Thyroid gland (tissue), 4 donors: ENCODE data around the gene FXYD6. TPM values are rescaled to one million over a fixed set of nuclear protein-coding genes. Genes with fewer than 3 reads are reported as not detected.
"Not testable (repeated sequence)": the region's sequence is repeated elsewhere in the genome, so short reads cannot be mapped to it uniquely, and the experiment has no call there.

Source experiments
- DNase-seq, 2 donors: peaks; one replicate each; pipeline ENCODE4 v3.0.0-alpha.2; 2019
- H3K27ac ChIP-seq, 3 donors: fragments of 200-600 bp; sonication (generic); 1 replicate in 2 of 3; 2 replicates in 1 of 3; pipeline ENCODE4 v1.5.1; 2016 to 2019; ENCODE audit warnings: mild to moderate bottlenecking in 1 of 3, moderate library complexity in 1 of 3
- H3K27me3 ChIP-seq: fragments of 200-600 bp; sonication (generic); one replicate; pipeline ENCODE4 v1.5.1; 2019
- H3K36me3 ChIP-seq, 2 donors: fragments of 200-600 bp; sonication (generic); one replicate each; pipeline ENCODE4 v1.5.1; 2016 to 2019
- H3K4me1 ChIP-seq, 2 donors: fragments of 200-600 bp; sonication (generic); one replicate each; pipeline ENCODE4 v1.5.1; 2017 to 2019
- H3K4me3 ChIP-seq, 3 donors: fragments of 200-600 bp; sonication (generic); replicated peaks in 1 of 3; 1 replicate in 2 of 3; 2 replicates in 1 of 3; pipeline ENCODE4 v1.5.1; 2016; ENCODE audit warnings: mild to moderate bottlenecking in 1 of 3
- H3K9me3 ChIP-seq: fragments of 200-600 bp; sonication (generic); one replicate; pipeline ENCODE4 v1.5.1; 2017
- POLR2A ChIP-seq, 2 donors: fragments of 450-650 bp; IDR thresholded peaks; one replicate each; pipeline ENCODE4 v1.6.1; 2017; ENCODE audit warnings: antibody characterized with exemption in 2 of 2, mild to moderate bottlenecking in 2 of 2, moderate library complexity in 1 of 2
- WGBS, 2 donors: methylation state at CpG; one replicate each; pipeline ENCODE4 v1.1.5; 2017; 5-methylcytosine and 5-hydroxymethylcytosine counted together
- intact Hi-C: fragments of 100-400 bp; cut with DNase I; formaldehyde crosslinking; loops from one replicate; pipeline ENCODE4 v1.15.1; 2023
- total RNA-seq, 4 donors: library from RNA; depleted of rRNA; stranded (reverse); fragments of >200 nt; gene quantifications; one replicate each; pipeline ENCODE4 v1.2.3, GENCODE V29; 2016
- TF ChIP-seq, protein P1 (sequence below), 6 experiments: fragments of 200-600 bp in 3 of 6; fragments of 450-650 bp in 3 of 6; sonication (generic) in 3 of 6; IDR thresholded peaks; one replicate each; pipeline ENCODE4 v1.5.1; 2016 to 2019; ENCODE audit warnings: antibody characterized with exemption in 6 of 6, mild to moderate bottlenecking in 2 of 6, inconsistent platforms in 1 of 6, moderate library complexity in 1 of 6

FXYD6 gene
- total RNA-seq, 4 donors from 2014 or later: 34.2 to 143 (median 88.6) TPM

DNA sequence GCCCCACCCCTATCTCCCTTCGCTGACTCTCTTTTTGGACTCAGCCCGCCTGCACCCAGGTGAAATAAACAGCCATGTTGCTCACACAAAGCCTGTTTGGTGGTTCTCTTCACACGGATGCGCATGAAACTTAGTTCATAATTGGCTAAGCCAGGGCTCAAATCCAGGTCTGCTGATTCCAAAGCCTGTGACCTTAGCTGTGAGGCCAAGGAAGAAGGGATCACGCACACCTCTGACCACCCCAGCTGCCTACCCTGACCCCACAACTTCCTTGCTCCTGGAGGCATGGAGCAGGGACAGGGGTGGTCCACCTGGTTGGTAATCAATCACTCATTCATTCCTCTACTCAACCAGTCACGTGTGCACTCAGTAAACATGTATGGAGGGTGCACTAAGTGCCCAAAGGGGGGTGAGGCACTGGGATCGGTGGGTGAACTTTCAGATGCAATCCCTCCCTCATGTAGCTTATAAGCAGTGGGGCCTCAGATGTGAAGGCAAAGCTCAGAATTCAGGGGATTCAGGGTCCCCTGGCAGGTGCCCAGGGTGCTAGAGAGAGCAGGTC, 62.2 kb downstream of the FXYD6 start:
- Histone ChIP-seq H3K9me3 (no peaks in the 10 kb centered on the region), H3K4me3 (no peak overlapping the region), H3K4me1 (peaks cover 26 to 62% of the 10 kb centered on the region in 2 donors), H3K27me3 (no peaks in the 10 kb centered on the region), H3K36me3 (no peaks in the 10 kb centered on the region), H3K27ac (peak overlapping the region; percentile 63 to 89 (median 68))
- TF ChIP-seq POLR2A (IDR thresholded peaks at IDR 0.05): no peak
- TF ChIP-seq, protein P1, sequence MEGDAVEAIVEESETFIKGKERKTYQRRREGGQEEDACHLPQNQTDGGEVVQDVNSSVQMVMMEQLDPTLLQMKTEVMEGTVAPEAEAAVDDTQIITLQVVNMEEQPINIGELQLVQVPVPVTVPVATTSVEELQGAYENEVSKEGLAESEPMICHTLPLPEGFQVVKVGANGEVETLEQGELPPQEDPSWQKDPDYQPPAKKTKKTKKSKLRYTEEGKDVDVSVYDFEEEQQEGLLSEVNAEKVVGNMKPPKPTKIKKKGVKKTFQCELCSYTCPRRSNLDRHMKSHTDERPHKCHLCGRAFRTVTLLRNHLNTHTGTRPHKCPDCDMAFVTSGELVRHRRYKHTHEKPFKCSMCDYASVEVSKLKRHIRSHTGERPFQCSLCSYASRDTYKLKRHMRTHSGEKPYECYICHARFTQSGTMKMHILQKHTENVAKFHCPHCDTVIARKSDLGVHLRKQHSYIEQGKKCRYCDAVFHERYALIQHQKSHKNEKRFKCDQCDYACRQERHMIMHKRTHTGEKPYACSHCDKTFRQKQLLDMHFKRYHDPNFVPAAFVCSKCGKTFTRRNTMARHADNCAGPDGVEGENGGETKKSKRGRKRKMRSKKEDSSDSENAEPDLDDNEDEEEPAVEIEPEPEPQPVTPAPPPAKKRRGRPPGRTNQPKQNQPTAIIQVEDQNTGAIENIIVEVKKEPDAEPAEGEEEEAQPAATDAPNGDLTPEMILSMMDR (IDR thresholded peaks at IDR 0.05): no peak
- no peak for DNase-seq
- WGBS, 2 donors: 72 to 74% methylated on average over 7 of the region's 7 CpGs
- intact Hi-C loops: no loop called here

DNA sequence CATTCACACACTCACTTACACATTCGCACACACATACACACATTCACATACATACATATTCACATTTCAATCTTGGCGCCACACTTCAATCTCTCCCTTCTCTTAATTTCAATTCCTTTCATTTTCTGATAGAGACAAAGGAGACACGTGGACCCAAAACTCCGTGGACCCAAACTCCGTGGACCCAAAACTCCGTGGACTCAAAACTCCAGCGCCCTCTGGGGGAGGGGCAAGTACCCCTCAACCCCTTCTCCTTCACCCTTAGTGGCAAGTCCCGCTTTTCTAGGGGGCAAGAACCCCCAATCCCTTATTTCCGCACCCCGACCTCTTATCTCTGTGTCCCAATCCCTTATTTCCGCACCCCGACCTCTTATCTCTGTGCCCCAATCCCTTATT, 66.4 kb downstream of the FXYD6 start:
- H3K9me3 ChIP-seq, H3K36me3 ChIP-seq, H3K27ac ChIP-seq, H3K27me3 ChIP-seq, H3K4me3 ChIP-seq, DNase-seq, intact Hi-C loops: not testable (repeated sequence)
- H3K4me1 ChIP-seq: peaks cover 6 to 20% of the 10 kb centered on the region in 2 donors
- WGBS, 2 donors: 95% methylated on average over 12 of the region's 12 CpGs

DNA sequence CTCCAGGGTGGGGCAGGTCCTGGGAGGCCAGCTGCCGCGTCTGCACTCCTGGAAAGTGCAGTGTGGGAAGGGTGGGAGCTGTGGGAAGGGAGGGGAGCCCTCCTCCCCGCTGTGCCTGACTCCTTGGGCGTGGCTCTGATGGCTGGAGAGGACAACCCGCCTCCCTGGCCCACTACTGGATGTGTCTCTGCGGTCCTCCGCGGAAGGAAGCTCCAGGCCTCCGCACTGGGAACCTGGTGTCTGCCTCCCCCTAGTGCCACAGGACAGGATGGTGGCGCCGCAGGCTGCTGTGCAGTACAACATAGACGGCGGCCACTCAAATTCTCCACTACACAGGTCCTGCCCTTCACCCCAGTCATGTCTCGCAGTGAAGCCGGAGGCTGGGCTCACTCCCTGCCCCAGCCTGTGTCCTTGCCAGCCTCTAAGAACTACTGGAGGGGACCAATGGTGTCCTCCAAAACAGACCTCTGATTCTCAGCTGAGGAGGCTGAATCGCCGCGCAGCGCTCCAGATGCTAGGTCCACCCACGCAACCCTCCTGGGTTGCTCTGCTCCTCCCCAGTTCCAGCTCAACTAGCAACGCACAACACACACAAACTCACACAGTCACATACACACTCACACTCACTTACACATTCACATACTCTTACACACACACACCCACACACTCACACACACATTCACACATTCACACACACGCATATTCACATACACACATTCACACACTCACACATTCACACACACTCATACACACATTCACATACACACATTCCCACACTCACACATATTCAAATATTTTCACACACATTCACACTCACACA, 67.0 kb downstream of the FXYD6 start:
- H3K4me3 ChIP-seq: no peak overlapping the region
- H3K36me3 ChIP-seq: no peaks in the 10 kb centered on the region
- peaks cover 2 to 14% of the 10 kb centered on the region in 2 donors for H3K4me1 ChIP-seq
- no peaks in the 10 kb centered on the region for H3K27me3 ChIP-seq
- TF ChIP-seq POLR2A (IDR thresholded peaks at IDR 0.05): no peak
- TF ChIP-seq, protein P1 (IDR thresholded peaks at IDR 0.05): peak in 3 of 6 experiments; percentile 24 to 37 (median 36)
- intact Hi-C loops: loop anchor here (5.0 kb wide), 1 partner anchor 243 kb away; no protein-coding TSS in a partner anchor
- no peak overlapping the region for H3K27ac ChIP-seq
- WGBS, 2 donors: 48 to 59% methylated on average over 18 to 20 of the region's 22 CpGs
- H3K9me3 ChIP-seq: no peaks in the 10 kb centered on the region
- DNase-seq: peak; percentile 59 to 61

DNA sequence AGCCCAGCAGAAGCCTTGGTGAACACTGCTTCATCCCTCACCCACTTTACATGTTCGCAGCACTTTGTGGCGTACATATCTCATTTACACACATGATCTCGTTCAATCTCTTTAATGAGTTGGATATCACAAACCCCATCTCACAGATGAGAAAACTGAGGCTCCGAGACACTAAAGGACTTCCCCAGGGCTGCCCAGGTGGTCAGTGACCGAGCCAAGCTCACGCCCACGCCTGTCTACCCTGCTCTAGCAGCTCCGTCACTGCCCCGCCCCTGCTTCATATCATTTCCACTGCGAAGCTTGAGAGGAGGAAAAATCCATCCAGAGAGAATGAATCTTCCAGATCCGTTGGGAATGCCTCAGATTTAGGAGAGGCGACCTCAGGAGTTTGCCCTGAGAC, 67.7 kb downstream of the FXYD6 start:
- TF ChIP-seq, protein P1 (IDR thresholded peaks at IDR 0.05): no peak
- TF ChIP-seq POLR2A (IDR thresholded peaks at IDR 0.05): no peak
- intact Hi-C loops: loop anchor here (5.0 kb wide), 1 partner anchor 244 kb away; no protein-coding TSS in a partner anchor
- no peak for DNase-seq
- Histone ChIP-seq H3K27ac (no peak overlapping the region), H3K36me3 (no peaks in the 10 kb centered on the region), H3K4me3 (no peak overlapping the region), H3K4me1 (peaks cover 0 to 7% of the 10 kb centered on the region in 2 donors), H3K27me3 (no peaks in the 10 kb centered on the region), H3K9me3 (no peaks in the 10 kb centered on the region)
- WGBS, 2 donors: 86 to 91% methylated on average over 12 of the region's 12 CpGs

DNA sequence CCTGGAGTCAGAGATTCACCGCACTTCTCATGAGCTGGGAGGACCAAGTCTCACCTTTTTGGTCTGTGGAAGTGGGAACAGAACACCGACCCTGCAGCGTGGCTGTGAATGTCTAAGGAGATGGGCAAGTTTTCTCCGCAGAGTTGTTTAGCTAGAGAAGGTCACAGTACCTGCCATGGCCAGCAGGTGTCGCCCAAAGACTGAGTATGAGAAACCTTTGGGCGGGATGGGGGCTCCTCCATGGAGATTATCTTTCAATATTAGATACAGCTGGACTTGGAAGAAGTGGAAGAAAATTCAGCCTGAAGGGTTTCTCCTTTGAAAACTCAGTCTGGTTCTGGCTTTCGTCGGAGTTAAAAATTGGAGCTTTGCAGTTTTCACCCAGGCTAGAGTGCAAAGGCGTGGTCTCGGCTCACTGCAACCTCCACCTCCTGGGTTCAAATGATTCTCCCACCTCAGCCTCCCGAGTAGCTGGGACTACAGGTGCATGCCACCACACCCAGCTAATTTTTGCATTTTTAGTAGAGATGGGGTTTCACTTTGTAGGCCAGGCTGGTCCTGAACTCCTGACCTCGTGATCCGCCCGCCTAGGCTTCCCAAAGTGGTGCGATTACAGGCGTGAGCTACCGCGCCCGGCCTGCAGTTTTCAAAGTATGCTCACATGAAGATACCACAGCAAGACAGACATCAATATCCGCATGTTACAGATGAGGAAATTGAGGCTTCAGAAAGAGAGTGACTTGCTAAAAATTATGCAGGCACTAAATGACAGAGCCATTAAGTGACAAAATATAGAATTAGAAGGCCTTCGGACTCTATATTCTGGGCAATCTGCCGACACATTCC, 68.8 kb downstream of the FXYD6 start:
- WGBS, 2 donors: 56 to 60% methylated on average over 22 of the region's 22 CpGs
- Histone ChIP-seq H3K27ac (no peak overlapping the region), H3K4me1 (no peaks in the 10 kb centered on the region), H3K9me3 (no peaks in the 10 kb centered on the region), H3K27me3 (no peaks in the 10 kb centered on the region), H3K4me3 (no peak overlapping the region), H3K36me3 (no peaks in the 10 kb centered on the region)
- peak; percentile 82 to 83 for DNase-seq
- TF ChIP-seq POLR2A (IDR thresholded peaks at IDR 0.05): no peak
- TF ChIP-seq, protein P1 (IDR thresholded peaks at IDR 0.05): peak; percentile 78 to 96 (median 86)
- intact Hi-C loops: loop anchor here (5.0 kb wide), 1 partner anchor 245 kb away; no protein-coding TSS in a partner anchor
